Activated T-cell treated with anti-CD3 and anti-CD28 coated beads, Interleukin-2, amount 50 U/mL, for 72 hours (primary cell): ENCODE results near the gene SMIM5. TPM values are rescaled to one million over a fixed set of nuclear protein-coding genes. Genes with fewer than 3 reads are reported as not detected.

Experiments used
- ATAC-seq, 2 donors: fragments of 150-1000 bp; cut with Tn5 transposase; replicated peaks in 1 of 2; 2 replicates each; pipeline ENCODE4 v1.10.0; 2021; ENCODE audit warnings: moderate library complexity in 2 of 2, mild to moderate bottlenecking in 1 of 2
- DNase-seq, 2 donors: peaks; one replicate each; pipeline ENCODE4 v3.0.0; 2021 to 2022; ENCODE audit warnings: mixed read lengths in 1 of 2
- H3K27ac Mint-ChIP-seq: one replicate; pipeline ENCODE4 v1.8.0; 2022; ENCODE audit warnings: mild to moderate bottlenecking, moderate library complexity, mixed read lengths
- H3K27me3 Mint-ChIP-seq: one replicate; pipeline ENCODE4 v1.8.0; 2022; ENCODE audit warnings: low read depth, mixed read lengths
- H3K36me3 Mint-ChIP-seq, 2 donors: one replicate each; pipeline ENCODE4 v1.8.0; 2022; ENCODE audit warnings: mixed read lengths in 2 of 2, mild to moderate bottlenecking in 1 of 2; ENCODE audit not compliant: insufficient read depth in 2 of 2
- H3K4me1 Mint-ChIP-seq: one replicate; pipeline ENCODE4 v1.8.0; 2022; ENCODE audit warnings: low read depth, mixed read lengths
- H3K4me3 Mint-ChIP-seq, 2 donors: one replicate each; pipeline ENCODE4 v1.8.0; 2022; ENCODE audit warnings: mild to moderate bottlenecking in 2 of 2, mixed read lengths in 2 of 2, moderate library complexity in 2 of 2
- H3K9me3 Mint-ChIP-seq, 2 donors: one replicate each; pipeline ENCODE4 v1.8.0; 2022; ENCODE audit warnings: mixed read lengths in 2 of 2
- total RNA-seq, 2 donors: library from RNA; stranded (reverse); gene quantifications; one replicate each; pipeline ENCODE4 v1.2.3, GENCODE V29; 2022

The SMIM5 gene
- total RNA-seq, 2 donors from 2014 or later, result 1.4 to 2.4 TPM

DNA sequence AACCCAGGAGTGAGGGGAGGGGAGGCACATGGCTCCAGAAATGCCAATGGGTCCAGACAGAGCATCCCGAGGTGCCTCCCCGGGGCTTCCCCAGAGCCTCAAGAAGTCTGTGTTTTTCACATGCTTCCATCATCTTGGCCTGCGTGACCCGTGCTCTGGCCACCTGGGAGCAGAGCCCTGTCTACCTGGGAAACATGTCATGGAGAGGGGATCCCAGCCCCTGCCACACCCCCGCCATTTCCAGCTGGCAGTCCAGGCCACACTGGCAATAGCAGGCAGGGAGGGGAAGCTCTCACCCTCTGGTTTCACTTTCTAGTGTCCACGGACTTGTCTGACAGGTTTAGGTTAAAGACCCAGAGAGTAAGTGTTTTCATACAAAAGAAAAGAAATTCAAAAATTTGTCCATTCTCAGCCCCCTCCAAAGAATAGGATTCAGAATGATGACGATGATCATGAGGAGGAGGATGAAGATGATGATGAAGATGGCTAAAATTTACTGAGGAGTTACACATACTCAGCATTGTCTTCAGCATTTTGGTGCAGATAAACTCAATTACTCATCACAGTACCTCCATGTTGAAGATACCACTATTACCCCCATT is 9.0 kb downstream of the SMIM5 start:
- Mint-ChIP-seq H3K27ac (no peak overlapping the region), H3K4me3 (no peak overlapping the region), H3K27me3 (no peaks in the 10 kb centered on the region), H3K4me1 (no peaks in the 10 kb centered on the region), H3K36me3 (no peaks in the 10 kb centered on the region), H3K9me3 (no peaks in the 10 kb centered on the region)
- ATAC-seq (no peak), DNase-seq (no peak)

DNA sequence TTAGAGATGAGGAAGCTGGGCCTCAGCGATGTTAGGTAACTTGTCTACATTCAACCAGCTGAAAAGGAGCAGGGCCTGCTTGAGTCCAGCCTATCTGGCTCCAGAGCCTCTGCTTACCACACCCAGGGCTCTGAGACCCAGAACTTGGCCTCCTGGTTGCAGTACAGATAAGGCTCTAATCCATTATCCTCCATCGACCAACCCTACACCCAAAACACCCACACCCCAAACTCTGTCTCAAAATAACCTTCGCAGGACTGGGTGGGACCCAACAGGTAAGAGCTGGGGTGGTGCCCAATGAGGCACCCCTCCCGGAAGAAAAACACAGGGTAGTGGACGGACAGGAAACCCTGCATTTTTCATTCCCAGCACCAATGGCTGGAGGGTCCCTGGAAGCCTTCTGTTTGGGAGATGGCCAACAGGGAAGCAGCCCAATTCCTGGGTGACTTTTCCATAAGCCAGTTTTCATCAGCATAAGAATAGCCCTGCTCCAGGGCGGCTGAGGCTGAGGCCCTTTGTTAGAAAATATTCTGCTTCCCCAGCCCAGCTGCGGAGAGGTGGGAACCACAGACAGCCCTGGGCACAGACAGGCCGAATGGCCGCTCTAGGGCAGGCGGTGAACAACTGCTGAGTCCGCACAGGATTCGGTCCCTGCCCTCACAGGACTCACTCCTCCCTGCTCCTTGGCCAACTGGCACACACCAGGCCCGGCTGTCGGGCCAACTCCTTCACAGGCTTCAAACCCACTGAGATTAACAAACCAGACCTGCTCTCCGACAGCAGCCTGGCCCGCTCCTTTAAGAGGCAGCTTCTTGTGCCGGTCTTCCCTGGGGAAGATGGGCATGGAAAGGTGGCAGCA is 9.8 kb downstream of the SMIM5 start:
- H3K36me3 Mint-ChIP-seq, result no peaks in the 10 kb centered on the region
- no peak for ATAC-seq

DNA sequence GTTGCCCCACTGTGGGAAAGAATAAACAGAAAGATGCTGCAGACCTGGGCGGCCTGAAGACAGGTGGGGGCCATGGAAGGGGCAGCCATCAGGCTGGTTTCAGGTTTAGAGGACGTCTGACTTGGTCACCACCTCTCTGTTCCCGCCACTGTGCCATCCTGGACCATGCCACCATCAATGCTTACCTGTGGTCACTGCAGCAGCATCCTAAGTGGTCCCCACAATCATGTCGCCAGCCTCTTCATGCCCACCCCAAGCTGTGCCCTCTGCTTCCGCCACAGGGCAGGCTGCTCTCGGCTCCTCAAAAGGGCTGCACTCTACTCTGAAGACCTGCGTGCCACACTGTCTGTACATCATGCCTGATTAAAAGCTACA is 10.4 kb downstream of the SMIM5 start:
- Mint-ChIP-seq H3K27ac (no peak overlapping the region), H3K9me3 (no peaks in the 10 kb centered on the region), H3K4me1 (no peaks in the 10 kb centered on the region), H3K4me3 (no peak overlapping the region), H3K27me3 (no peaks in the 10 kb centered on the region), H3K36me3 (no peaks in the 10 kb centered on the region)
- DNase-seq (no peak), ATAC-seq (no peak)

More for the DNA sequence above, 9.8 kb downstream of the SMIM5 start:
- no peaks in the 10 kb centered on the region for H3K27me3 Mint-ChIP-seq
- no peaks in the 10 kb centered on the region for H3K4me1 Mint-ChIP-seq
- H3K4me3 Mint-ChIP-seq, result no peak overlapping the region
- no peaks in the 10 kb centered on the region for H3K9me3 Mint-ChIP-seq
- no peak overlapping the region for H3K27ac Mint-ChIP-seq
- DNase-seq, result no peak

DNA sequence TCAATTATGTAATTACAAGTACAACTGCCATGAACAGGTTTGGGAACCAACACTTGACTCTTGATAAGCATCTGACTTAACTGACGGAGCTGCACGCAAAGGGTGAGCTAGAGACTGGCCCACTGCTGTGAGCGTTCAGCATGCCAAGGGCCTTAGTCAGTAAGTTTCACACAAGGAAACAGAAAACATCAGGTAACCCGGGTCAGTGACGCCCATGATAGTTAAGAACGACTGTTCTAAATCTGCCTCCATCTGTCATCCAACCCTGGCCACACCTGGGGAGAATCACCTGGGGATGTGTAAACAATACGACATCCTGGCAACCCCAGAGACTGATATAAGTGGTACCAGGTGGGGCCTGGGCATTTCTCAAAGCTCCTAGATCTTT is 12.3 kb downstream of the SMIM5 start:
- Mint-ChIP-seq H3K27ac (no peak overlapping the region), H3K36me3 (peaks cover 4 to 6% of the 10 kb centered on the region in 2 donors), H3K4me3 (no peak overlapping the region), H3K9me3 (no peaks in the 10 kb centered on the region), H3K27me3 (no peaks in the 10 kb centered on the region), H3K4me1 (no peaks in the 10 kb centered on the region)
- DNase-seq (no peak), ATAC-seq (no peak)

DNA sequence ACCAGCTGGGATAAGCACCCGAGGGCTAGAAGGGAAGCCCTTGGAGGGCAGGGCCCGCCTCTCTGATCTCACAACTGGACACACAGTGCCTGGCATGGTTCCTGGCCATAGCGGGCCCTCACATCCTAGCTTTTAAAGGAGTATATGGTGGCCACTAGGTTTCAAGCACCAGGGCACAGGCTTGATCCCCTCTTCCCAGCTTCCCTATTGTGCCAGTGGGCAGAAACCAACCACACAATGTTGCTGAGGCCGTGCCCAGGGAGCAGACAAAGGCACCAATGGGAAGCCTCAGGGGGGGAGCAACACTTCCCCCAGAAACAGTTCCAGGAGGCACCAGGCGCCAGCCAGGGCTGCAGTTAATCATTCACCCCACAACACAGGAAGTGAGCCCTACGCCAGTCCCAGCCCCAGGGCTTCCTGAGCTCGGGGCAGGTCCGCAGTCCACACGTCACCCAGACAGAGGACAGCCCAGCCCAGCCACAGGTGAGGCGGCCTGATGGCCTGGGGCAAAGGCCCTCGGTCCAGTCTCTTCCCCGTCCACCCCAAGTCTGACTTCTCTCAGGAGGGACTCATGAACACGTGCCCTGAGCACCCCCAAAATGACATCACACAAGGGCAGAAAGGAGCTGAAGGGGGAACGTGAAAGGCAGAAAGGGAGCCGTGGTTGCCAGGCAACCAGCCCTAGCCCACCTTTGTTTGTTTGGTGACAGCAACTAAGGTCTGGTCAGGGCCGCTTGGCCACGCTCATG is 12.8 kb downstream of the SMIM5 start:
- no peak for DNase-seq
- Mint-ChIP-seq H3K27me3 (no peaks in the 10 kb centered on the region), H3K27ac (no peak overlapping the region), H3K9me3 (no peaks in the 10 kb centered on the region), H3K36me3 (peaks cover 4 to 9% of the 10 kb centered on the region in 2 donors), H3K4me3 (no peak overlapping the region), H3K4me1 (no peaks in the 10 kb centered on the region)
- peak; percentile 43 to 68 for ATAC-seq

DNA sequence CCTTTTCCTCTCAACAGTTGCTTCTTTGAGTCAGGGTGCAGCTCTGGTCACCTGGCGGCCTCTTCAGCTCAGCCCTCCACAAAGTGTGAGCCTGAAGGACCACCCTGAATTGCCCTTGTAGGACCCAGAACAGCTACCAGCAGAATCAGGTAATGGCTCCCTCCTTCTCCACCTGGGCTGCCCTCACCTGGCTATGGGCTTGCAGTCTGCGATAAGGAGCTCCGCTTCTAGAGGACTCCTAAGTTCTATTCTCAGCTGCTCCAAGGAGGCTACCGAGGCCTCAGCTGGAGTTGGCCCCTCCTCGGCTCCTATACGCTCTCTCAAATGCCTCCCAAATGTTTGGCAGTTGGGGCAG is 13.4 kb downstream of the SMIM5 start:
- no peaks in the 10 kb centered on the region for H3K9me3 Mint-ChIP-seq
- peaks cover 4 to 9% of the 10 kb centered on the region in 2 donors for H3K36me3 Mint-ChIP-seq
- no peaks in the 10 kb centered on the region for H3K4me1 Mint-ChIP-seq
- ATAC-seq, result no peak
- H3K4me3 Mint-ChIP-seq, result no peak overlapping the region
- no peaks in the 10 kb centered on the region for H3K27me3 Mint-ChIP-seq
- DNase-seq, result no peak
- no peak overlapping the region for H3K27ac Mint-ChIP-seq

DNA sequence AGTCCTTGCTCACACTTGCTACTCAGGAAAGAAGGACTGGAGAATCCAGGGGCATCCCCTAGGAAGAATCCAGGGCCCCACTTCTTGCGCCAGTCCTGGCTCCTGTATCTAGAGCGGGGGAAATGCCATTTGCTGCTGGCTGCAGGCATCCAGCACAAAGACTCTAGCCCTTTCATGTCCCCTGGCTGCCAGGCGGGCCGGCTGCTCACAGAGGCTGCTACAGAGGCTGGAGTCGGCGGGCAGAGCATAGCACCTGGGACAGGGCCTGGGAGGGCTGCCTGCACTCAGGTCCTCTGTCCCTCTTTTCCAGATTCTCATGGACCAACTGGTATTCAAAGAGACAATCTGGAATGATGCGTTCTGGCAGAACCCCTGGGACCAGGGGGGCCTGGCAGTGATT is 13.8 kb downstream of the SMIM5 start:
- ATAC-seq, result no peak
- H3K4me1 Mint-ChIP-seq, result no peaks in the 10 kb centered on the region
- no peaks in the 10 kb centered on the region for H3K27me3 Mint-ChIP-seq
- no peak for DNase-seq
- H3K36me3 Mint-ChIP-seq, result peaks cover 4 to 9% of the 10 kb centered on the region in 2 donors
- no peaks in the 10 kb centered on the region for H3K9me3 Mint-ChIP-seq
- no peak overlapping the region for H3K27ac Mint-ChIP-seq
- H3K4me3 Mint-ChIP-seq, result no peak overlapping the region

DNA sequence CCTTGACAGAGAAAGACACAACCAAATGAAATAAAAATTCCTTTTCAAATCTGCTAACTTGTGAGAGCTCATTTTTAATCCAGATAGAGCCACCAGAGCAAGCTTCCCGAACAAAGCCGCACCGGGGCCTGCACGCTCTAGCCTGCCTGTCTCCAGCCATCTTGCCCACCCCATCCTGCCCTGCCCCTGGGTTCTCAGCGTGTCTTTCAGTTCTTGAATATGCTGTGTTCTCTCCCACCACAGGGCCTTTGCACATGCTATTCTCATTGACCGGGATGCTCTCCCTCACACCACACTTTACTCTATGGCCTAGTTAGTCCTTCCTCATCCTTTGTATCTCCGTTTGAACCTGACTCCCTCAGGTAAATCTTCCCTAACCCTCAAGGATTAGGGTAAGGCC is 14.7 kb downstream of the SMIM5 start:
- Mint-ChIP-seq H3K9me3 (no peaks in the 10 kb centered on the region), H3K4me1 (peaks cover 3% of the 10 kb centered on the region), H3K4me3 (no peak overlapping the region), H3K27me3 (no peaks in the 10 kb centered on the region), H3K27ac (no peak overlapping the region), H3K36me3 (peaks cover 4 to 9% of the 10 kb centered on the region in 2 donors)
- ATAC-seq (no peak), DNase-seq (no peak)

DNA sequence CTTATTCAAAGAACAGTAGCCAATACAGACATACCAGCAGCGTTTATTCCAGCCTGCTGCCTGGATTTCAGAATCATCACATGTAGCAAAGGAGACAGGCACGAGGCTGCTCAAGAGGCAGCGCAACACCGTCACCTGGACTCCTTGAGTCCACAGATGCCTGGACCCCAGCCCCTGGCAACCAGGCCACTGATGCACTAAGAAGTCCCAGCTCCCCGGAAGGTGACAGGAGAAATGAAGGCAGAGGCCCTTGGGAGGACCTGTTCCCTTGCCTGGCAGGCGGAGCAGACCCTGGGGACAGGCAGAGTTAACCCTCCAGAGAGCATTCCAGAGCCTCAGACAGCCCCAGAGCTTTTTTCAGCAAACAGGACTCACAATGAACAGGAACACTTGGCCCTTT is 16.5 kb downstream of the SMIM5 start:
- H3K9me3 Mint-ChIP-seq, result no peaks in the 10 kb centered on the region
- H3K27ac Mint-ChIP-seq, result no peak overlapping the region
- peaks cover 4 to 9% of the 10 kb centered on the region in 2 donors for H3K36me3 Mint-ChIP-seq
- DNase-seq, result no peak
- peaks cover 7% of the 10 kb centered on the region for H3K4me1 Mint-ChIP-seq
- no peaks in the 10 kb centered on the region for H3K27me3 Mint-ChIP-seq
- ATAC-seq, result no peak
- H3K4me3 Mint-ChIP-seq, result no peak overlapping the region

DNA sequence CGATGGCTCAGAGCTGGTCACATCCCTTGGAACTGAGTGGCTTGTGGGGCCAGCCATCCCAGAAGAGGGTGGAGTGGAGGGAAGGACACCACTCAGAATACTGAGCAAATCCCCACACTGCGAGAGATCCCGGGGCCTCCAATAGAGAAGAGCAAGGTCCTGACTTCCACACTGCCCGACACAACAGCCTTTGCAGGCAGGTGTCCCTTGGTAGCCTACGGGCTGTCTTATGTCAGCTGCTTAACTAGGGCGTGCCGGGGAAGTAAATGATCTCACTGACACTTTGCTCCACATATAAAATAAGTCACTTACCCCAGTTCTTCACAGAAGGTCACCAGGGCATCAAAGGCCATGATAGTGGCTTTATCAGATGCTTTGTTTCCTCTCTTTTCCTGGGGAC is 17.6 kb downstream of the SMIM5 start:
- Mint-ChIP-seq H3K27ac (no peak overlapping the region), H3K4me1 (peaks cover 7% of the 10 kb centered on the region), H3K36me3 (peaks cover 4 to 9% of the 10 kb centered on the region in 2 donors), H3K9me3 (no peaks in the 10 kb centered on the region), H3K27me3 (no peaks in the 10 kb centered on the region), H3K4me3 (no peak overlapping the region)
- no peak for DNase-seq
- ATAC-seq, result no peak

DNA sequence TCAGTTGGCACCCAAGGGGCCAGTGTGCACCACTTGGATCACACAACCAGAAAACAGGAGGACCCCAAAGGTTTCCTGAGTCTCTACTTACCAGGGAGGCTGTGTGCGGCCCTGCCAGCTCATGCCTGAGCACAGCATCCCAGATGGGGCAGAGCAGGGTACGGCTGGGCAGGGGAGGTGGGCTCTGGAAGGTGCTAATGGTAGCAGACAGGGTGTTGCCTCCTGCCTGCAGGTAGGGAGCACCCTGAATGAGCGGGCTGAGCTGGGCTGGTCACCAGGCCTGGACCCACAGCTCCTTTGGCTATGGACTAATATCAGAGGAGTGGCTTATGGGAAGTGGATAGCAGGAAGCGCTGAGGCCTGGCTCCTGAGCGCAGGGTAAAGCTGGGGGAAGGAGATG is 19.1 kb downstream of the SMIM5 start:
- ATAC-seq, result no peak
- H3K4me3 Mint-ChIP-seq, result no peak overlapping the region
- no peaks in the 10 kb centered on the region for H3K9me3 Mint-ChIP-seq
- H3K4me1 Mint-ChIP-seq, result peaks cover 7% of the 10 kb centered on the region
- no peak overlapping the region for H3K27ac Mint-ChIP-seq
- H3K36me3 Mint-ChIP-seq, result peaks cover 4 to 10% of the 10 kb centered on the region in 2 donors
- DNase-seq, result no peak
- H3K27me3 Mint-ChIP-seq, result no peaks in the 10 kb centered on the region

DNA sequence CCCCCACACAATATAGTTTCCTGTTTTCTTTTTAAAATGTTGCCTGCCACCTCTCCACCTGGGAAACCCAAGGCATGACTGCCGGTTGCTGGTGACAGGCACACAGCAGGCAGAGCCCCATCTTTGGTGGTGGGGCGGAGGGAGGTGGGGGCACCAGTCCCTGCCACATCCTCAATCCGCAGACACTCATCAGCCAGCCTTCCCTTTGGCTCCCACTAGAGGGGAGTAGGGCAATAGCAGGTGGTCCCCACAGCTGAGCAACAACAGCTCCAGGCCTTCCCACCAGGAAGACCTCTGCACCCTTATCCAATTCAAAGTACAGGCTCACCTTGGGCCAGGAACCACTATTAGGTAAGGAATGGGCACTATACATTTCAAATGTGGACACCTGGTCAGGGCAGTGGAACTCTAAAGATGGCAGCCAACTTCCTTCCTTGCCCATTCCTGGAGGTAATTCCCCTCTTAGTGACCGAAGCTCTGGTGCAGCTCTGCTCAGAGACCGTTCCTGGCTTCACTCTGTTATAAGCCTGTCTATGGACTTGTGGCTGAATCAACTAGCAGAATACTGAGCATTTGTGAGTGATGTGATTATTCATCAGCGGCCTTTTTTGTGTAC is 19.8 kb downstream of the SMIM5 start:
- peaks cover 7% of the 10 kb centered on the region for H3K4me1 Mint-ChIP-seq
- no peaks in the 10 kb centered on the region for H3K9me3 Mint-ChIP-seq
- no peak overlapping the region for H3K4me3 Mint-ChIP-seq
- DNase-seq, result peak; percentile 20 to 35
- ATAC-seq, result peak; percentile 51 to 53
- H3K27me3 Mint-ChIP-seq, result no peaks in the 10 kb centered on the region
- H3K36me3 Mint-ChIP-seq, result peaks cover 4 to 10% of the 10 kb centered on the region in 2 donors
- peak overlapping the region; percentile 79 for H3K27ac Mint-ChIP-seq

DNA sequence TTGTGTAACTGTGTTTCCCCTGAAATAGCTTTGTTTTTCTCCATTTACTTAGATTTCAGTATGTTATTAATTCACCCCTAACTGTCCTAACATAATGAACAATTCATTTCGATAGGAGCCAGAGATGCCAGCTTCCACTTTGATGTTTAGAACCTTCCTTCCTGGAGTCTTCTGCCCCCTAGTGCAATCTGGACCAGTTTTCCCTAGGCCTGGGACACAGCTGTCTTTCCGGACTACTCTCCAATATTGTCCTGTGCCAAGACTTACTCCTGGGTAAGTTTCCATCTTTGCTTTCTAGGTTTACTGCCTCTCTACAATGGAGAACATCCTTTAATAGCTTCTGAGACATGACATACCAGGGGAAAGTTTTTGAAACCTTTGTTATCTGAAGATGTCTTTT is 20.9 kb downstream of the SMIM5 start:
- no peak overlapping the region for H3K4me3 Mint-ChIP-seq
- no peak for ATAC-seq
- peaks cover 7% of the 10 kb centered on the region for H3K4me1 Mint-ChIP-seq
- DNase-seq, result no peak
- H3K27me3 Mint-ChIP-seq, result no peaks in the 10 kb centered on the region
- H3K9me3 Mint-ChIP-seq, result no peaks in the 10 kb centered on the region
- H3K27ac Mint-ChIP-seq, result peak overlapping the region; percentile 32
- H3K36me3 Mint-ChIP-seq, result peaks cover 2 to 7% of the 10 kb centered on the region in 2 donors
